ENCODE data around the gene TDO2.

GRCh38 chr4:155962767-155963166 lies 59.3 kb downstream of the TDO2 start:
- TF ChIP-seq SPI1 (IDR thresholded peaks at IDR 0.05; ENCODE audit: low read depth, low read length), result no peak
- no peak for TF ChIP-seq TAF1 (IDR thresholded peaks at IDR 0.05; ENCODE audit: low read depth, low read length)
- no peak for TF ChIP-seq POLR2A (IDR thresholded peaks at IDR 0.05; ENCODE audit: low read depth, low read length)
- TF ChIP-seq POLR2AphosphoS5 (IDR thresholded peaks at IDR 0.05; ENCODE audit: low read depth, low read length), result no peak
- TF ChIP-seq POU2F2 (IDR thresholded peaks at IDR 0.05; ENCODE audit: low read depth, low read length), result no peak
